C4-2B (cell line): ENCODE results near the gene ADAMTS6.

Experiments
- CTCF ChIP-seq: fragments of 450-650 bp; conservative IDR thresholded peaks from 2 replicates; pipeline ENCODE4 v1.5.1; 2017; ENCODE audit warnings: mild to moderate bottlenecking
- ZFX ChIP-seq: fragments of 450-650 bp; IDR thresholded peaks from 2 replicates; pipeline ENCODE4 v1.6.1; 2017

- TF ChIP-seq CTCF (no peak), ZFX (no peak)
These were observed 217.3 kb downstream of the ADAMTS6 start for GRCh38 chr5:65264420-65264819.
